ENCODE data around the gene TFPI. TPM values are rescaled to one million over a fixed set of nuclear protein-coding genes. Genes with fewer than 3 reads are reported as not detected.

The TFPI gene
- total RNA-seq, 1 experiment from 2014 or later = 8.4 TPM

GRCh38 chr2:187497140-187497539 is 57.1 kb downstream of the TFPI start:
- POLR2A ChIA-PET = no interaction called here
- Mint-ChIP-seq H3K4me1 (peaks cover 9% of the 10 kb centered on the region), H3K27me3 (ENCODE audit: low read depth) (no peaks in the 10 kb centered on the region), H3K9me3 (peaks cover 27% of the 10 kb centered on the region), H3K27ac (no peak overlapping the region), H3K4me3 (no peak overlapping the region), H3K36me3 (peaks cover 31% of the 10 kb centered on the region)
- CTCF ChIA-PET = no interaction called here
- TF ChIP-seq ZNF281 (CRISPR knock-in tag; IDR thresholded peaks at IDR 0.05) (no peak), FOXP1 (CRISPR knock-in tag; IDR thresholded peaks at IDR 0.05; ENCODE audit: borderline replicate concordance) (no peak), FOXP4 (CRISPR knock-in tag; IDR thresholded peaks at IDR 0.05) (no peak), RELA (CRISPR knock-in tag; IDR thresholded peaks at IDR 0.05; ENCODE audit: borderline replicate concordance) (no peak), CDX4 (CRISPR knock-in tag; IDR thresholded peaks at IDR 0.05; ENCODE audit: borderline replicate concordance) (no peak), NFATC4 (CRISPR knock-in tag; IDR thresholded peaks at IDR 0.05) (no peak), AFF4 (CRISPR knock-in tag; IDR thresholded peaks at IDR 0.05; ENCODE audit: borderline replicate concordance) (no peak), GRHL2 (CRISPR knock-in tag; IDR thresholded peaks at IDR 0.05; ENCODE audit: insufficient replicate concordance, severe bottlenecking) (no peak)
- DNase-seq (ENCODE audit: low spot score) (no peak), ATAC-seq (no peak)

GRCh38 chr2:187495324-187495723 is 58.9 kb downstream of the TFPI start:
- H3K4me1 Mint-ChIP-seq = no peaks in the 10 kb centered on the region
- no peak overlapping the region for H3K4me3 Mint-ChIP-seq
- H3K36me3 Mint-ChIP-seq = peaks cover 36% of the 10 kb centered on the region
- TF ChIP-seq TCF7 (CRISPR knock-in tag; IDR thresholded peaks at IDR 0.05; ENCODE audit: low read depth) = no peak
- no peak for TF ChIP-seq ZBTB21 (CRISPR knock-in tag; IDR thresholded peaks at IDR 0.05; ENCODE audit: borderline replicate concordance)
- TF ChIP-seq ATF3 (CRISPR knock-in tag; conservative IDR thresholded peaks at IDR 0.05) = no peak
- TF ChIP-seq USF1 (CRISPR knock-in tag; IDR thresholded peaks at IDR 0.05) = no peak
- no peak for TF ChIP-seq ZNF317 (CRISPR knock-in tag; IDR thresholded peaks at IDR 0.05; ENCODE audit: borderline replicate concordance, low read depth)
- TF ChIP-seq ATF1 (CRISPR knock-in tag; IDR thresholded peaks at IDR 0.05) = no peak
- no peak for TF ChIP-seq ZNF232 (CRISPR knock-in tag; IDR thresholded peaks at IDR 0.05)
- TF ChIP-seq FOXK1 (CRISPR knock-in tag; IDR thresholded peaks at IDR 0.05) = no peak
- DNase-seq (ENCODE audit: low spot score) (no peak), ATAC-seq (no peak; the same call in 1 of the 2 replicates)
- POLR2A ChIA-PET = no interaction called here
- peaks cover 37% of the 10 kb centered on the region for H3K9me3 Mint-ChIP-seq
- no peak overlapping the region for H3K27ac Mint-ChIP-seq
- CTCF ChIA-PET = interaction anchor here (1.1 kb wide), 2 partner anchors 86 to 632 kb away, joined by 3 to 4 read pairs; no protein-coding TSS in a partner anchor
- H3K27me3 Mint-ChIP-seq (ENCODE audit: low read depth) = no peaks in the 10 kb centered on the region
